Measurements from ENCODE around the gene EDEM3. TPM values are rescaled to one million over a fixed set of nuclear protein-coding genes. Genes with fewer than 3 reads are reported as not detected.
"Not testable (repeated sequence)": the region's sequence is repeated elsewhere in the genome, so short reads cannot be mapped to it uniquely, and the experiment has no call there.

The EDEM3 gene
- total RNA-seq, 1 donor from 2014 or later, result 16.2 TPM

- intact Hi-C loops (cut with micrococcal nuclease), result loop anchor here (2.0 to 10.0 kb wide), 2 partner anchors 617 to 1037 kb away; partner anchors contain the start of gene APOBEC4
- H3K27ac Mint-ChIP-seq, result no peak overlapping the region
- ChIA-PET CTCF (interaction anchor here (0.6 to 1.3 kb wide), 5 partner anchors 291 to 1400 kb away, joined by 3 to 4 read pairs (median 3); no protein-coding TSS in a partner anchor), POLR2A (no interaction called here)
- no peaks in the 10 kb centered on the region for H3K9me3 Mint-ChIP-seq
- DNase-seq (no peak), ATAC-seq (ENCODE audit: low read depth) (no peak)
- H3K4me3 Mint-ChIP-seq, result no peak overlapping the region
- H3K27me3 Mint-ChIP-seq, result no peaks in the 10 kb centered on the region
- H3K4me1 Mint-ChIP-seq, result peaks cover 3% of the 10 kb centered on the region
- H3K36me3 Mint-ChIP-seq (ENCODE audit: low read depth), result peaks cover 42% of the 10 kb centered on the region
- no peak for TF ChIP-seq CTCF (IDR thresholded peaks at IDR 0.05)
These were observed 62.8 kb downstream of the EDEM3 start for GRCh38 chr1:184691719-184692324.

- no peak for ATAC-seq (ENCODE audit: low read depth)
- TF ChIP-seq CTCF (IDR thresholded peaks at IDR 0.05), result no peak
- peaks cover 4% of the 10 kb centered on the region for H3K9me3 Mint-ChIP-seq
- DNase-seq, result no peak
- peaks cover 2% of the 10 kb centered on the region for H3K36me3 Mint-ChIP-seq (ENCODE audit: low read depth)
- POLR2A ChIA-PET, result no interaction called here
- CTCF ChIA-PET, result no interaction called here
- peaks cover 7% of the 10 kb centered on the region for H3K4me1 Mint-ChIP-seq
- H3K27ac Mint-ChIP-seq, result no peak overlapping the region
- H3K4me3 Mint-ChIP-seq, result no peak overlapping the region
- no peaks in the 10 kb centered on the region for H3K27me3 Mint-ChIP-seq
- intact Hi-C loops (cut with micrococcal nuclease), result no loop called here
These were observed 68.1 kb downstream of the EDEM3 start for GRCh38 chr1:184686540-184686939.

- Mint-ChIP-seq H3K27me3 (no peaks in the 10 kb centered on the region), H3K9me3 (peaks cover 13% of the 10 kb centered on the region), H3K4me3 (no peak overlapping the region), H3K4me1 (peaks cover 7% of the 10 kb centered on the region), H3K36me3 (ENCODE audit: low read depth) (no peaks in the 10 kb centered on the region), H3K27ac (no peak overlapping the region)
- CTCF ChIA-PET, result no interaction called here
- POLR2A ChIA-PET, result no interaction called here
- ATAC-seq (ENCODE audit: low read depth) (no peak), DNase-seq (no peak)
- no peak for TF ChIP-seq CTCF (IDR thresholded peaks at IDR 0.05)
- intact Hi-C loops (cut with micrococcal nuclease), result no loop called here
These were observed 69.5 kb downstream of the EDEM3 start for GRCh38 chr1:184685116-184685515.

GRCh38 chr1:184684285-184685074 lies 70.2 kb downstream of the EDEM3 start:
- no peak overlapping the region for H3K27ac Mint-ChIP-seq
- H3K4me1 Mint-ChIP-seq, result peaks cover 7% of the 10 kb centered on the region
- no peak for ATAC-seq (ENCODE audit: low read depth)
- ChIA-PET POLR2A (interaction anchor here (0.6 kb wide), 1 partner anchor 284 kb away, joined by 5 read pairs; no protein-coding TSS in a partner anchor), CTCF (no interaction called here)
- H3K36me3 Mint-ChIP-seq (ENCODE audit: low read depth), result no peaks in the 10 kb centered on the region
- H3K27me3 Mint-ChIP-seq, result no peaks in the 10 kb centered on the region
- no peak for TF ChIP-seq CTCF (IDR thresholded peaks at IDR 0.05)
- peaks cover 13% of the 10 kb centered on the region for H3K9me3 Mint-ChIP-seq
- intact Hi-C loops (cut with micrococcal nuclease), result no loop called here
- no peak overlapping the region for H3K4me3 Mint-ChIP-seq
- no peak for DNase-seq

- CTCF ChIA-PET, result no interaction called here
- ATAC-seq (ENCODE audit: low read depth), result no peak
- peaks cover 7% of the 10 kb centered on the region for H3K4me1 Mint-ChIP-seq
- TF ChIP-seq CTCF (IDR thresholded peaks at IDR 0.05), result no peak
- POLR2A ChIA-PET, result no interaction called here
- H3K4me3 Mint-ChIP-seq, result no peak overlapping the region
- H3K36me3 Mint-ChIP-seq (ENCODE audit: low read depth), result no peaks in the 10 kb centered on the region
- no peak for DNase-seq
- H3K27ac Mint-ChIP-seq, result no peak overlapping the region
- H3K9me3 Mint-ChIP-seq, result peaks cover 15% of the 10 kb centered on the region
- no peaks in the 10 kb centered on the region for H3K27me3 Mint-ChIP-seq
- intact Hi-C loops (cut with micrococcal nuclease), result no loop called here
These were observed 71.7 kb downstream of the EDEM3 start for GRCh38 chr1:184682956-184683355.

- POLR2A ChIA-PET; H3K27me3 Mint-ChIP-seq; H3K36me3 Mint-ChIP-seq (ENCODE audit: low read depth); ATAC-seq (ENCODE audit: low read depth); intact Hi-C loops (cut with micrococcal nuclease); CTCF ChIA-PET; DNase-seq; H3K4me1 Mint-ChIP-seq; H3K4me3 Mint-ChIP-seq; H3K27ac Mint-ChIP-seq: not testable (repeated sequence)
- H3K9me3 Mint-ChIP-seq, result peaks cover 15% of the 10 kb centered on the region
These were observed 73.9 kb downstream of the EDEM3 start for GRCh38 chr1:184680611-184681225.

GRCh38 chr1:184679472-184679871 lies 75.2 kb downstream of the EDEM3 start:
- H3K27ac Mint-ChIP-seq; H3K4me1 Mint-ChIP-seq; DNase-seq; ATAC-seq (ENCODE audit: low read depth); CTCF ChIA-PET; intact Hi-C loops (cut with micrococcal nuclease); H3K4me3 Mint-ChIP-seq; POLR2A ChIA-PET; H3K36me3 Mint-ChIP-seq (ENCODE audit: low read depth): not testable (repeated sequence)
- Mint-ChIP-seq H3K9me3 (peaks cover 15% of the 10 kb centered on the region), H3K27me3 (peaks cover 12% of the 10 kb centered on the region)

Measured in activated B cell treated with CpG ODN at 0.5 μM for 24 hours (primary cell).